Measurements from ENCODE around the gene WASHC4.
A peak's percentile ranks its signal among the peaks of the same experiment; 100 is the strongest.

WASHC4 gene

GRCh38 chr12:105107494-105108371 is at the start of gene WASHC4:
TSS of gene WASHC4 (plus strand) at chr12:105107731. CDS start at chr12:105107801, 70 bp downstream.
- peak; percentile 95 for DNase-seq

GRCh38 chr12:105060715-105061378 is 46.7 kb upstream of the WASHC4 start:
- DNase-seq = no peak

- no peak for DNase-seq
Observed at GRCh38 chr12:105064564-105065178, 42.9 kb upstream of the WASHC4 start.

GRCh38 chr12:105067511-105068031 is 40.0 kb upstream of the WASHC4 start:
- DNase-seq = no peak

- DNase-seq = no peak
Observed at GRCh38 chr12:105069936-105070702, 37.4 kb upstream of the WASHC4 start.

GRCh38 chr12:105071981-105072380 is 35.5 kb upstream of the WASHC4 start:
- DNase-seq = no peak

GRCh38 chr12:105072888-105073488 is 34.5 kb upstream of the WASHC4 start:
- DNase-seq = no peak

- no peak for DNase-seq
Observed at GRCh38 chr12:105076098-105076497, 31.4 kb upstream of the WASHC4 start.

GRCh38 chr12:105076913-105077312 is 30.6 kb upstream of the WASHC4 start:
- DNase-seq = no peak

GRCh38 chr12:105077435-105077834 is 30.1 kb upstream of the WASHC4 start:
- no peak for DNase-seq

- no peak for DNase-seq
Observed at GRCh38 chr12:105078712-105079570, 28.6 kb upstream of the WASHC4 start.

- DNase-seq = no peak
Observed at GRCh38 chr12:105083031-105083430, 24.5 kb upstream of the WASHC4 start.

- DNase-seq = peak; percentile 45
Observed at GRCh38 chr12:105083551-105084105, 23.9 kb upstream of the WASHC4 start.

- peak; percentile 65 for DNase-seq
Observed at GRCh38 chr12:105084251-105085250, 23.0 kb upstream of the WASHC4 start, which contains the start of gene ALDH1L2. TSS of gene ALDH1L2 (minus strand) at chr12:105084458. CDS start at chr12:105084436, 22 bp downstream.

GRCh38 chr12:105085501-105085900 is 22.0 kb upstream of the WASHC4 start:
- DNase-seq = no peak

- DNase-seq = no peak
Observed at GRCh38 chr12:105089817-105090216, 17.7 kb upstream of the WASHC4 start.

GRCh38 chr12:105090361-105090760 is 17.2 kb upstream of the WASHC4 start:
- no peak for DNase-seq

GRCh38 chr12:105091476-105092206 is 15.9 kb upstream of the WASHC4 start:
- no peak for DNase-seq

- DNase-seq = no peak
Observed at GRCh38 chr12:105092336-105092735, 15.2 kb upstream of the WASHC4 start.

All from midbrain (tissue), 1 donor.